Uterus (tissue), 2 donors: ENCODE measurements around the gene ARFGEF3.

Experiments
- POLR2A ChIP-seq, 2 donors: fragments of 450-650 bp; IDR thresholded peaks; one replicate each; pipeline ENCODE4 v1.6.1; 2016; ENCODE audit warnings: antibody characterized with exemption in 2 of 2, mild to moderate bottlenecking in 1 of 2, moderate library complexity in 1 of 2
- TF ChIP-seq, protein P1 (sequence below), 4 experiments: fragments of 200-600 bp in 2 of 4; fragments of 450-650 bp in 2 of 4; sonication (generic) in 2 of 4; IDR thresholded peaks; one replicate each; pipeline ENCODE4 v1.5.1; 2016 to 2019; ENCODE audit warnings: antibody characterized with exemption in 4 of 4, mild to moderate bottlenecking in 2 of 4, moderate library complexity in 1 of 4

DNA sequence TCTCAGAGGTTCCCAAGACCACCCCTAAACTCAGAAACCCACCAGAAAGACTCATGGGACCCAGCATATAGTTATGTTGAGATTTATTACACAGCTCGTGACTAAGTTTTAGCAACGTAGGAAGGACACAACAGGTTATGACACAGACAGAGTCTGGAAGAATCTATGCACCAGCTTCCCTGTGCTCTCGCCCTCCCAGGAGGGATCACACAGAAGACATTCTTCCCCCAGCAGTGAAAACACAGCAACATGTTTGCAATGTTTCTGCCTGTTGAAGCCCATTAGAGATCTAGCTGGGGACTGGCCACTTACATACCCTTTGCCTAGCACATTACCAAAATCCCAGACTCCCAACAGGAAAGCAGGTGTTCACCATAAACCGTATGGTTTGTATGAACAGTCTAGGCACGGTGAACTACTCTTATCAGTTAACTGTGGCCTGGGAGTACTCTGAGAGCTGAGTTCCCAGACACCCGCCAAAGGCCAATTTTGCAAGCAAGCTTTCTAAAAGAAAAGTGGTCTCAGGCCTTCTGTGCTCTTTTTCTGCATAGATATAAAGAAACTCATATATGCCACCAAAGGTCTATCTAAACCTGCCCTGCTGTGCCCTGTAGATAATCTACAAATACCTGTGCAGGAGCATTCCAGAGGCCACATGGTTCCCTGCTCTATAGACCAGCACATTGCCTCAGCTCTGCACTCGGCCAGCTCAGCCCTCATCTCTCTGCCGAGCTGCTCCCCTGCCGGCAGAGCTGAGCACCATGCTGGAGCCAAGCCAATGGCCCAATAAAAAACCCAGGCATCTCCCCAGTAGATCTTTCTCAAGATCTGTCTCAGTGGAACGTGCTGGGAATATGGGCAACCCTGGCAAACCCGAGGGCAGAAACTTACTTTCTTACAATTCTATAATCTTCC lies 146.3 kb downstream of the ARFGEF3 start:
- TF ChIP-seq, protein P1, sequence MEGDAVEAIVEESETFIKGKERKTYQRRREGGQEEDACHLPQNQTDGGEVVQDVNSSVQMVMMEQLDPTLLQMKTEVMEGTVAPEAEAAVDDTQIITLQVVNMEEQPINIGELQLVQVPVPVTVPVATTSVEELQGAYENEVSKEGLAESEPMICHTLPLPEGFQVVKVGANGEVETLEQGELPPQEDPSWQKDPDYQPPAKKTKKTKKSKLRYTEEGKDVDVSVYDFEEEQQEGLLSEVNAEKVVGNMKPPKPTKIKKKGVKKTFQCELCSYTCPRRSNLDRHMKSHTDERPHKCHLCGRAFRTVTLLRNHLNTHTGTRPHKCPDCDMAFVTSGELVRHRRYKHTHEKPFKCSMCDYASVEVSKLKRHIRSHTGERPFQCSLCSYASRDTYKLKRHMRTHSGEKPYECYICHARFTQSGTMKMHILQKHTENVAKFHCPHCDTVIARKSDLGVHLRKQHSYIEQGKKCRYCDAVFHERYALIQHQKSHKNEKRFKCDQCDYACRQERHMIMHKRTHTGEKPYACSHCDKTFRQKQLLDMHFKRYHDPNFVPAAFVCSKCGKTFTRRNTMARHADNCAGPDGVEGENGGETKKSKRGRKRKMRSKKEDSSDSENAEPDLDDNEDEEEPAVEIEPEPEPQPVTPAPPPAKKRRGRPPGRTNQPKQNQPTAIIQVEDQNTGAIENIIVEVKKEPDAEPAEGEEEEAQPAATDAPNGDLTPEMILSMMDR (IDR thresholded peaks at IDR 0.05): peak in 1 of 4 experiments; percentile 15
- TF ChIP-seq POLR2A (IDR thresholded peaks at IDR 0.05): no peak
